ENCODE data around the gene ITPR2.
"Not testable (repeated sequence)": the region's sequence is repeated elsewhere in the genome, so short reads cannot be mapped to it uniquely, and the experiment has no call there.

Gene ITPR2

GRCh38 chr12:26551385-26551784, 281.6 kb downstream of the ITPR2 start:
- DNase-seq: no peak

- no peak for DNase-seq
Measured at GRCh38 chr12:26548227-26548626, 284.8 kb downstream of the ITPR2 start.

- no peak for DNase-seq
Measured at GRCh38 chr12:26546535-26547314, 286.3 kb downstream of the ITPR2 start.

GRCh38 chr12:26539131-26539530, 293.9 kb downstream of the ITPR2 start:
- no peak for DNase-seq

- DNase-seq: no peak
Measured at GRCh38 chr12:26537651-26538050, 295.3 kb downstream of the ITPR2 start.

- no peak for DNase-seq
Measured at GRCh38 chr12:26537126-26537525, 295.9 kb downstream of the ITPR2 start.

GRCh38 chr12:26535826-26536225, 297.2 kb downstream of the ITPR2 start:
- no peak for DNase-seq

- DNase-seq: no peak
Measured at GRCh38 chr12:26534071-26534470, 298.9 kb downstream of the ITPR2 start.

GRCh38 chr12:26533211-26533610, 299.8 kb downstream of the ITPR2 start:
- DNase-seq: no peak

GRCh38 chr12:26530461-26530860, 302.5 kb downstream of the ITPR2 start:
- no peak for DNase-seq

GRCh38 chr12:26528943-26529342, 304.1 kb downstream of the ITPR2 start:
- no peak for DNase-seq

- DNase-seq: no peak
Measured at GRCh38 chr12:26527682-26528081, 305.3 kb downstream of the ITPR2 start.

GRCh38 chr12:26524862-26525465, 308.0 kb downstream of the ITPR2 start:
- DNase-seq: no peak

- no peak for DNase-seq
Measured at GRCh38 chr12:26523708-26524150, 309.3 kb downstream of the ITPR2 start.

- DNase-seq: no peak
Measured at GRCh38 chr12:26520869-26521268, 312.1 kb downstream of the ITPR2 start.

GRCh38 chr12:26520109-26520508, 312.9 kb downstream of the ITPR2 start:
- no peak for DNase-seq

- no peak for DNase-seq
Measured at GRCh38 chr12:26519462-26519861, 313.5 kb downstream of the ITPR2 start.

GRCh38 chr12:26517320-26517719, 315.7 kb downstream of the ITPR2 start:
- not testable (repeated sequence) for DNase-seq

GRCh38 chr12:26514364-26514763, 318.6 kb downstream of the ITPR2 start:
- DNase-seq: no peak

GRCh38 chr12:26513363-26514043, 319.5 kb downstream of the ITPR2 start:
- DNase-seq: no peak

GRCh38 chr12:26512213-26512612, 320.8 kb downstream of the ITPR2 start:
- DNase-seq: no peak

GRCh38 chr12:26510354-26510674, 322.7 kb downstream of the ITPR2 start:
- DNase-seq: no peak

GRCh38 chr12:26507613-26508012, 325.4 kb downstream of the ITPR2 start:
- DNase-seq: no peak

Measured in T-helper 9 cell (primary cell).